Heart left ventricle (tissue), 13 donors: ENCODE data around the gene NUDT16L1.

Experiments
- CTCF ChIP-seq, 12 donors: fragments of 200-600 bp; sonication (generic) in 4 of 12; IDR thresholded peaks; one replicate each; pipeline versions ENCODE4 v1.5.0 to v1.8.0; 2018 to 2022; ENCODE audit warnings: antibody characterized with exemption in 12 of 12, mild to moderate bottlenecking in 5 of 12
- POLR2A ChIP-seq, 2 donors: fragments of 450-650 bp; IDR thresholded peaks; one replicate each; pipeline ENCODE4 v1.6.1; 2017; ENCODE audit warnings: antibody characterized with exemption in 2 of 2, mild to moderate bottlenecking in 2 of 2, moderate library complexity in 2 of 2
- donor health status: ischemic (EF 13 %, LVEDD 7.1; RV severe dilation, severe dysfunction).
- donor health status: DM: no; HTN: yes; CAD: no.
- donor health status: DM: no; HTN: no; CAD: no.
- donor health status: ischemic (EF 25% LVEDD 6.9; RV normal size, moderate dysfunction).
- donor health status: ischemic (EF 25% LVEDD 5.7; RV mildly dilated, moderate dysfunction).
- donor health status: ischemic (EF 35%, LVEDD 5.7; RV mildly dilated, moderate dysfunction).
- donor health status: nonischemic (EF 11% LVEDD 7.7; RV severe dilation, severe dysfunction).
- donor health status: DM: yes; HTN: yes; CAD: no.
- donor health status: PGD.
- donor health status: ischemic (EF 29% LVEDD 5.4; RV normal size, mild dysfunction).
- donor health status: nonischemic (EF 23%, LVEDD 6.1; RV moderate dilation, normal function).

- no peak for TF ChIP-seq CTCF (IDR thresholded peaks at IDR 0.05)
- TF ChIP-seq POLR2A (IDR thresholded peaks at IDR 0.05) = no peak
These were observed 11.6 kb downstream of the NUDT16L1 start for GRCh38 chr16:4704913-4705312.
